DND-41 (cell line): ENCODE data around the gene AUH.

Experiments
- ATAC-seq: fragments of 200-7000 bp; cut with Tn5 transposase; 3 replicates; pipeline ENCODE4 v1.9.1; 2021; ENCODE audit warnings: low read depth; ENCODE audit not compliant: insufficient read depth
- DNase-seq: peaks from one replicate; pipeline ENCODE4 v3.0.0-alpha.2; 2020
- H2AFZ ChIP-seq: 2 replicates; pipeline ENCODE4 v1.6.0; 2012; ENCODE audit warnings: low read depth, low read length
- H3K27ac ChIP-seq: 2 replicates; pipeline ENCODE4 v1.5.1; 2012; ENCODE audit warnings: low read length, inconsistent platforms
- H3K27me3 ChIP-seq: fragments of 200-600 bp; sonication (generic); 2 replicates; pipeline ENCODE4 v1.6.0; 2012; ENCODE audit warnings: low read length, mild to moderate bottlenecking, inconsistent platforms; ENCODE audit not compliant: insufficient read depth, poor library complexity
- H3K36me3 ChIP-seq: 2 replicates; pipeline ENCODE4 v1.5.1; 2012; ENCODE audit warnings: low read length, inconsistent platforms; ENCODE audit not compliant: insufficient read depth
- H3K4me1 ChIP-seq: 2 replicates; pipeline ENCODE4 v1.5.1; 2012; ENCODE audit warnings: mild to moderate bottlenecking, low read length; ENCODE audit not compliant: insufficient read depth
- H3K4me2 ChIP-seq: 2 replicates; pipeline ENCODE4 v1.6.0; 2012; ENCODE audit warnings: mild to moderate bottlenecking, moderate library complexity, low read length, inconsistent platforms; ENCODE audit not compliant: insufficient read depth
- H3K4me3 ChIP-seq, 2 experiments: fragments of 200-600 bp in 1 of 2; shearing (Covaris generic) in 1 of 2; 2 replicates each; pipeline ENCODE4 v1.5.1; 2012 to 2016; ENCODE audit warnings: inconsistent platforms in 2 of 2, low read length in 2 of 2, mild to moderate bottlenecking in 2 of 2, low read depth in 1 of 2, moderate library complexity in 1 of 2
- H3K79me2 ChIP-seq: 2 replicates; pipeline ENCODE4 v1.6.0; 2012; ENCODE audit warnings: low read length, inconsistent platforms; ENCODE audit not compliant: insufficient read depth
- H3K9ac ChIP-seq: 2 replicates; pipeline ENCODE4 v1.6.0; 2012; ENCODE audit warnings: low read depth, mild to moderate bottlenecking, inconsistent platforms, low read length, moderate library complexity
- H3K9me3 ChIP-seq: 2 replicates; pipeline ENCODE4 v1.5.1; 2012; ENCODE audit warnings: low read length, moderate library complexity, mild to moderate bottlenecking, inconsistent platforms; ENCODE audit not compliant: insufficient read depth, severe bottlenecking
- H4K20me1 ChIP-seq: 2 replicates; pipeline ENCODE4 v1.6.0; 2012; ENCODE audit warnings: low read length; ENCODE audit not compliant: insufficient read depth
- EZH2 ChIP-seq: IDR thresholded peaks from 3 replicates; pipeline ENCODE4 v1.6.1; 2012; ENCODE audit warnings: borderline replicate concordance, low read depth, mild to moderate bottlenecking, moderate library complexity, low read length, inconsistent platforms; ENCODE audit not compliant: severe bottlenecking
- TF ChIP-seq, protein P1 (sequence below): IDR thresholded peaks from 2 replicates; pipeline ENCODE4 v1.5.1; 2012; ENCODE audit warnings: borderline replicate concordance, low read length, moderate library complexity, mild to moderate bottlenecking; ENCODE audit not compliant: poor library complexity, severe bottlenecking; ENCODE audit errors: extremely low read depth

The AUH gene

DNA sequence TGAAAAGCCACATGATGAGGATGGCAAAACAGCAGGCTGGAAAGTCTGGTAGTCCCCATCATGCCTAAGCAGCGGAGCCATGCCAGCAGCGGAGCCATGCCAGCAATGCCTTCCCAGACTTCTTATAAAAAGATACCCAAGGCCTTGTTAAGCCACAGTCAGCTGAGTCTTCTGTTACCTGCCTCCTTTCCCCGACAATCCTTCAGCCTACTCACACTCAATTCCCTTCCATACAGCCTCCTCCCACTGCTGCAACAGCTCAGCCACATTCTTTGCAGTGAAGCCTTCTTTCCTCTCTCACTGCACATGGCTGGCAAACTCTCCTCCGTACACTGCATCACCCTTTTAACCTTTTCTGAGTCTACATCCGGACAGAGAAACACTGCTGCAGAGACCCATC is 114.9 kb downstream of the AUH start:
- no peaks in the 10 kb centered on the region for H3K4me1 ChIP-seq
- no peak overlapping the region for H3K27ac ChIP-seq
- TF ChIP-seq, protein P1, sequence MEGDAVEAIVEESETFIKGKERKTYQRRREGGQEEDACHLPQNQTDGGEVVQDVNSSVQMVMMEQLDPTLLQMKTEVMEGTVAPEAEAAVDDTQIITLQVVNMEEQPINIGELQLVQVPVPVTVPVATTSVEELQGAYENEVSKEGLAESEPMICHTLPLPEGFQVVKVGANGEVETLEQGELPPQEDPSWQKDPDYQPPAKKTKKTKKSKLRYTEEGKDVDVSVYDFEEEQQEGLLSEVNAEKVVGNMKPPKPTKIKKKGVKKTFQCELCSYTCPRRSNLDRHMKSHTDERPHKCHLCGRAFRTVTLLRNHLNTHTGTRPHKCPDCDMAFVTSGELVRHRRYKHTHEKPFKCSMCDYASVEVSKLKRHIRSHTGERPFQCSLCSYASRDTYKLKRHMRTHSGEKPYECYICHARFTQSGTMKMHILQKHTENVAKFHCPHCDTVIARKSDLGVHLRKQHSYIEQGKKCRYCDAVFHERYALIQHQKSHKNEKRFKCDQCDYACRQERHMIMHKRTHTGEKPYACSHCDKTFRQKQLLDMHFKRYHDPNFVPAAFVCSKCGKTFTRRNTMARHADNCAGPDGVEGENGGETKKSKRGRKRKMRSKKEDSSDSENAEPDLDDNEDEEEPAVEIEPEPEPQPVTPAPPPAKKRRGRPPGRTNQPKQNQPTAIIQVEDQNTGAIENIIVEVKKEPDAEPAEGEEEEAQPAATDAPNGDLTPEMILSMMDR: no peak
- no peak for TF ChIP-seq EZH2
- no peak for DNase-seq
- no peaks in the 10 kb centered on the region for H3K79me2 ChIP-seq
- H2AFZ ChIP-seq: no peak overlapping the region
- no peaks in the 10 kb centered on the region for H3K27me3 ChIP-seq
- no peak overlapping the region for H3K4me2 ChIP-seq
- ATAC-seq: no peak
- no peaks in the 10 kb centered on the region for H3K9me3 ChIP-seq
- H3K4me3 ChIP-seq: no peak overlapping the region
- no peak overlapping the region for H3K9ac ChIP-seq
- H3K36me3 ChIP-seq: no peaks in the 10 kb centered on the region
- no peaks in the 10 kb centered on the region for H4K20me1 ChIP-seq

DNA sequence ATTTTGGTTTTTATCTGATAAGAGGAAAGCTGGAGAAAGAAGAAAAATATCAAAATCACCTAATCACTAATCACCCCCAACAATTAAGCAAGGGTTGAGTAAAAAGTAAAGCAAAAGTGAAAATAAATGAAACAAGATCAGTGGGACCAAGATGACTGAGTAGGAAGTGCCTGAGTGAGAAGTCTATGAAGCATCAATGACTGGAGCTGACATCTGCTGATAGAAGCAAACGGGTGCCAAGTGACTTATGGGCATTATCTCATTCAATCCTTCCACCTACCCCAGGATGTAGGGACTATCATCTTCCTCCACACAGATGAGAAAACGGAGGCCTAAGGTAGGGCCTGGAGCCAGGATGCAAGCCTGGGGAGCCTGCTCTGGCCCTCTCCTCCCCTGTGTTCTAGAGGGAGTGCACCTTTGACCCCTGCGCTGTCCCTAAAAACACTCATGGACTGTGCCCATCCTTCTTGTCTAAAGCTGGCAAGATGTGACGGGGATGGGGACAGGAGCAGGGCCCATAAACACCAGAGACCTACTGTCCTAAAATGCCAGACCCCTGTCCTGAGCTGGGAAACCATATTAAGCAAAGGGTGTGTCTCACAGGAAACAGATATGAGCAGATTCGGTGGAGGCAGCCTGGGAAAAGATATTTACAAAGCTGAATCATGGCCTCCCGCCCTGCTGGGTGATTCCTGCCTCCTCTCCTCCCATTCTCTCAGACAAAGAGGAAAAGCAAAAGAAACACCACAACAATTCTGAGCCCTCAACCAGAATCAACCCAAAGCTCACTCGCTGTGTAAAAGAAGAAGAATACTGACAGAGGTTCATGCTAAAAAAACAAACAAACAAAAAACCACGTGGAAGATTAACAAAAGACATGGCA is 116.0 kb downstream of the AUH start:
- Histone ChIP-seq H2AFZ (no peak overlapping the region), H3K4me3 (no peak overlapping the region), H3K4me1 (no peaks in the 10 kb centered on the region), H3K27me3 (no peaks in the 10 kb centered on the region), H3K79me2 (no peaks in the 10 kb centered on the region), H4K20me1 (no peaks in the 10 kb centered on the region), H3K4me2 (no peak overlapping the region), H3K36me3 (no peaks in the 10 kb centered on the region), H3K9me3 (no peaks in the 10 kb centered on the region), H3K27ac (no peak overlapping the region), H3K9ac (no peak overlapping the region)
- DNase-seq (no peak), ATAC-seq (0 out of 3 replicates have a peak, but pooled peaks have one; percentile 24)
- TF ChIP-seq EZH2: no peak
- TF ChIP-seq, protein P1: no peak

DNA sequence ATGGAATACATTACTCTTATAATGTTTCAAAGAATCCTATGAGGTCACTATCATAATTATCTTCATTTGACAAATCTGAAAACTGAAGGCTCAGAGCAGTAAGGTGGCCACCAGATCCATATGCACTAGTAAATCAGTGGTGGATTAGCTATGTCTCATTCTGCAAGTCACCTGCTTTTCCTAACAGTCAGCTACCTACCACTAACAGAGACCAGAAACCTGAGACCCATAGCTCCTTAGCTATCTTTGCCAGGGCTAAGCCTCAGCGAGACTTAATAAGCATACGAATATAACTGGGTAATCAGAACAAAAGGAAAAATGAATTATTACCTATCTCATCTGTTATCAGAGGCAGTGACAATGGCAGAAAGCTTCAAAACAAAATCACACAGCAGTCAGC is 118.7 kb downstream of the AUH start:
- no peak overlapping the region for H3K4me2 ChIP-seq
- H3K27me3 ChIP-seq: no peaks in the 10 kb centered on the region
- no peaks in the 10 kb centered on the region for H3K4me1 ChIP-seq
- no peaks in the 10 kb centered on the region for H3K79me2 ChIP-seq
- H2AFZ ChIP-seq: no peak overlapping the region
- no peak for ATAC-seq
- H3K9me3 ChIP-seq: no peaks in the 10 kb centered on the region
- no peak overlapping the region for H3K9ac ChIP-seq
- TF ChIP-seq, protein P1: no peak
- TF ChIP-seq EZH2: no peak
- H3K4me3 ChIP-seq: no peak overlapping the region
- H4K20me1 ChIP-seq: no peaks in the 10 kb centered on the region
- DNase-seq: no peak
- no peaks in the 10 kb centered on the region for H3K36me3 ChIP-seq
- no peak overlapping the region for H3K27ac ChIP-seq
